ENCODE results near the gene DUS1L. TPM values are rescaled to one million over a fixed set of nuclear protein-coding genes. Genes with fewer than 3 reads are reported as not detected.

Gene DUS1L
- total RNA-seq, 4 donors from 2014 or later: 65.8 to 113 (median 89.8) TPM

- DNase-seq (ENCODE audit: low spot score in 2 of 2): no peak
- H3K4me3 ChIP-seq (ENCODE audit: low read depth, poor library complexity, severe bottlenecking): no peak overlapping the region
- WGBS, 2 donors: 88 to 90% methylated on average over 11 to 15 of the region's 15 CpGs
- intact Hi-C loops (cut with DNase I; ENCODE audit: low total_unique reads): no loop called here
- TF ChIP-seq CTCF (IDR thresholded peaks at IDR 0.05): no peak
- no peak for TF ChIP-seq POLR2A (IDR thresholded peaks at IDR 0.05)
Measured at GRCh38 chr17:82009413-82009812, 56.2 kb downstream of the DUS1L start.

- WGBS, 2 donors: 81 to 97% methylated on average over 6 to 12 of the region's 28 CpGs
- intact Hi-C loops (cut with DNase I; ENCODE audit: low total_unique reads): no loop called here
- TF ChIP-seq CTCF (IDR thresholded peaks at IDR 0.05): no peak
- TF ChIP-seq POLR2A (IDR thresholded peaks at IDR 0.05): no peak
Measured at GRCh38 chr17:82008941-82009405, 56.6 kb downstream of the DUS1L start.

GRCh38 chr17:82008258-82008940 is 57.2 kb downstream of the DUS1L start:
- intact Hi-C loops (cut with DNase I; ENCODE audit: low total_unique reads): no loop called here
- H3K4me3 ChIP-seq (ENCODE audit: low read depth, poor library complexity, severe bottlenecking): no peak overlapping the region
- WGBS, 2 donors: 87 to 90% methylated on average over 17 to 24 of the region's 26 CpGs
- no peak for TF ChIP-seq POLR2A (IDR thresholded peaks at IDR 0.05)
- no peak for TF ChIP-seq CTCF (IDR thresholded peaks at IDR 0.05)
- no peak for DNase-seq (ENCODE audit: low spot score in 2 of 2)

More at GRCh38 chr17:82008941-82009405, 56.6 kb downstream of the DUS1L start:
- DNase-seq (ENCODE audit: low spot score in 2 of 2): no peak
- no peak overlapping the region for H3K4me3 ChIP-seq (ENCODE audit: low read depth, poor library complexity, severe bottlenecking)

Other genes starting within 250 kb of the DUS1L start
- gene MCRIP1, start 232.5 kb downstream of the DUS1L start, total RNA-seq: 10 to 100 TPM; 21.6 to 41.0 (median 28.8) TPM
- gene PPP1R27, start 230.8 kb downstream of the DUS1L start, total RNA-seq: under 1 TPM in 1 of 4 donors, not detected in 3; 0.36 TPM
- 100 to 1,000 TPM; 685 to 999 (median 839) TPM for gene P4HB, start 205.3 kb downstream of the DUS1L start, total RNA-seq
- gene ARHGDIA, start 194.5 kb downstream of the DUS1L start, total RNA-seq: 100 to 1,000 TPM; 144 to 280 (median 201) TPM
- gene ALYREF, start 174.2 kb downstream of the DUS1L start, total RNA-seq: 100 to 1,000 TPM in 1 of 4 donors, 10 to 100 TPM in 3; 69.4 to 116 (median 79.7) TPM
- 100 to 1,000 TPM in 2 of 4 donors, 10 to 100 TPM in 2; 92.3 to 152 (median 107) TPM for gene ANAPC11, start 174.1 kb downstream of the DUS1L start, total RNA-seq
- 1 to 10 TPM in 2 of 4 donors, under 1 TPM in 1, not detected in 1; 0.71 to 3.3 (median 2.0) TPM for gene NPB, start 163.6 kb downstream of the DUS1L start, total RNA-seq
- gene PCYT2, start 154.4 kb downstream of the DUS1L start, total RNA-seq: 10 to 100 TPM; 16.2 to 37.0 (median 25.3) TPM
- gene SIRT7, start 147.6 kb downstream of the DUS1L start, total RNA-seq: 10 to 100 TPM; 32.0 to 44.6 (median 38.0) TPM
- 10 to 100 TPM; 17.4 to 23.2 (median 19.7) TPM for gene MAFG, start 138.1 kb downstream of the DUS1L start, total RNA-seq
- 10 to 100 TPM in 1 of 4 donors, 1 to 10 TPM in 3; 4.2 to 13.5 (median 8.3) TPM for gene PYCR1, start 128.5 kb downstream of the DUS1L start, total RNA-seq
- gene MYADML2, start 118.6 kb downstream of the DUS1L start, total RNA-seq: not detected
- gene NOTUM, start 104.6 kb downstream of the DUS1L start, total RNA-seq: 1 to 10 TPM in 3 of 4 donors, under 1 TPM in 1; 0.89 to 3.5 (median 2.1) TPM
- gene ASPSCR1, start 88.2 kb downstream of the DUS1L start, total RNA-seq: 10 to 100 TPM; 24.0 to 31.5 (median 27.4) TPM
- 10 to 100 TPM; 64.8 to 79.7 (median 71.2) TPM for gene CENPX, start 42.9 kb downstream of the DUS1L start, total RNA-seq
- gene LRRC45, start 42.5 kb downstream of the DUS1L start, total RNA-seq: 10 to 100 TPM; 16.7 to 18.3 (median 17.6) TPM
- 10 to 100 TPM in 2 of 4 donors, 1 to 10 TPM in 2; 8.2 to 16.8 (median 10.0) TPM for gene RAC3, start 34.1 kb downstream of the DUS1L start, total RNA-seq
- 100 to 1,000 TPM; 124 to 199 (median 149) TPM for gene DCXR, start 28.1 kb downstream of the DUS1L start, total RNA-seq
- gene RFNG, start 14.0 kb downstream of the DUS1L start, total RNA-seq: 10 to 100 TPM; 44.8 to 83.7 (median 50.9) TPM
- gene GPS1, start 13.9 kb downstream of the DUS1L start, total RNA-seq: 10 to 100 TPM; 57.2 to 99.3 (median 79.1) TPM
- 100 to 1,000 TPM; 141 to 424 (median 233) TPM for gene FASN, start 32.4 kb upstream of the DUS1L start, total RNA-seq
- gene CCDC57, start 147.0 kb upstream of the DUS1L start, total RNA-seq: 10 to 100 TPM; 16.0 to 33.5 (median 31.5) TPM
- 10 to 100 TPM; 10.0 to 18.5 (median 15.2) TPM for gene SLC16A3, start 163.2 kb upstream of the DUS1L start, total RNA-seq
- 10 to 100 TPM; 46.0 to 88.4 (median 56.4) TPM for gene CSNK1D, start 207.9 kb upstream of the DUS1L start, total RNA-seq